GM20000 (cell line): ENCODE measurements around the gene AGK.

Experiments
- DNase-seq: peaks from one replicate; pipeline ENCODE4 v3.0.0; 2012; ENCODE audit warnings: low spot score
- CTCF ChIP-seq: IDR thresholded peaks from 2 replicates; pipeline ENCODE4 v1.5.1; 2012; ENCODE audit warnings: mild to moderate bottlenecking, control low read depth; ENCODE audit errors: extremely low read depth, missing control alignments

AGK gene

GRCh38 chr7:141691961-141692360 lies 140.8 kb downstream of the AGK start:
- TF ChIP-seq CTCF = no peak
- no peak for DNase-seq

GRCh38 chr7:141693082-141693481 lies 141.9 kb downstream of the AGK start:
- no peak for DNase-seq
- no peak for TF ChIP-seq CTCF

- no peak for DNase-seq
- no peak for TF ChIP-seq CTCF
These were observed 144.6 kb downstream of the AGK start for GRCh38 chr7:141695803-141696289.

- DNase-seq = no peak
- TF ChIP-seq CTCF = no peak
These were observed 145.1 kb downstream of the AGK start for GRCh38 chr7:141696348-141696747.

GRCh38 chr7:141697211-141697871 lies 146.1 kb downstream of the AGK start:
- TF ChIP-seq CTCF = no peak
- DNase-seq = no peak

GRCh38 chr7:141698247-141699015 lies 147.2 kb downstream of the AGK start:
- no peak for TF ChIP-seq CTCF
- peak; percentile 26 for DNase-seq

- no peak for TF ChIP-seq CTCF
- DNase-seq = no peak
These were observed 148.7 kb downstream of the AGK start for GRCh38 chr7:141699860-141700259.
